Keratinocyte (primary cell): ENCODE measurements around the gene HOXD10. TPM values are rescaled to one million over a fixed set of nuclear protein-coding genes. Genes with fewer than 3 reads are reported as not detected.

Experiments
- DNase-seq: peaks from one replicate; pipeline ENCODE4 v3.0.0-alpha.2; 2011; ENCODE audit warnings: low read depth, missing footprints, low spot score
- FAIRE-seq: peaks from 2 replicates; lab custom pipeline; 2011; peaks lifted over from hg19 to GRCh38; lab: Jason Lieb, UNC
- H2AFZ ChIP-seq: 2 replicates; pipeline ENCODE4 v1.6.0; 2012; ENCODE audit warnings: low read length, control low read depth, inconsistent platforms; ENCODE audit not compliant: control insufficient read depth
- H3K27ac ChIP-seq: 2 replicates; pipeline ENCODE4 v1.5.1; 2011; ENCODE audit warnings: low read length; ENCODE audit not compliant: control insufficient read depth, insufficient read depth
- H3K27me3 ChIP-seq: 3 replicates; pipeline ENCODE4 v1.6.0; 2011; ENCODE audit warnings: low read length; ENCODE audit not compliant: control insufficient read depth, insufficient read depth; ENCODE audit errors: extremely low read depth
- H3K36me3 ChIP-seq, 2 experiments: 2 replicates in 1 of 2; 3 replicates in 1 of 2; pipeline ENCODE4 v1.5.1; 2011; ENCODE audit warnings: low read length in 2 of 2, mild to moderate bottlenecking in 1 of 2; ENCODE audit not compliant: control insufficient read depth in 2 of 2, insufficient read depth in 2 of 2; ENCODE audit errors: extremely low read depth in 1 of 2
- H3K4me1 ChIP-seq: 3 replicates; pipeline ENCODE4 v1.5.1; 2011; ENCODE audit warnings: low read length; ENCODE audit not compliant: control insufficient read depth, insufficient read depth; ENCODE audit errors: extremely low read depth
- H3K4me2 ChIP-seq: 3 replicates; pipeline ENCODE4 v1.6.0; 2011; ENCODE audit warnings: low read depth, low read length; ENCODE audit not compliant: control insufficient read depth, insufficient read depth; ENCODE audit errors: extremely low read depth
- H3K4me3 ChIP-seq, 3 experiments: fragments of 200-600 bp in 1 of 3; sonication (generic) in 1 of 3; 2 replicates in 2 of 3; 3 replicates in 1 of 3; pipeline ENCODE4 v1.5.1; 2011 to 2016; ENCODE audit warnings: low read length in 3 of 3, mild to moderate bottlenecking in 3 of 3, control low read depth in 2 of 3, inconsistent platforms in 1 of 3, low read depth in 1 of 3, mixed read lengths in 1 of 3, mixed run types in 1 of 3, moderate library complexity in 1 of 3; ENCODE audit not compliant: control insufficient read depth in 2 of 3, insufficient read depth in 2 of 3; ENCODE audit errors: extremely low read depth in 1 of 3
- H3K79me2 ChIP-seq: 2 replicates; pipeline ENCODE4 v1.6.0; 2012; ENCODE audit warnings: low read length; ENCODE audit not compliant: control insufficient read depth, insufficient read depth
- H3K9ac ChIP-seq: 3 replicates; pipeline ENCODE4 v1.6.0; 2011; ENCODE audit warnings: low read length; ENCODE audit not compliant: control insufficient read depth, insufficient read depth; ENCODE audit errors: extremely low read depth
- H3K9me1 ChIP-seq: 3 replicates; pipeline ENCODE4 v1.6.0; 2011; ENCODE audit warnings: low read length; ENCODE audit not compliant: control insufficient read depth, insufficient read depth; ENCODE audit errors: extremely low read depth
- H3K9me3 ChIP-seq: 2 replicates; pipeline ENCODE4 v1.5.1; 2012; ENCODE audit warnings: low read depth, low read length; ENCODE audit not compliant: control insufficient read depth
- H4K20me1 ChIP-seq: 3 replicates; pipeline ENCODE4 v1.6.0; 2011; ENCODE audit warnings: low read length; ENCODE audit not compliant: control insufficient read depth, insufficient read depth; ENCODE audit errors: extremely low read depth
- CTCF ChIP-seq, 3 experiments: IDR thresholded peaks in 1 of 3; conservative IDR thresholded peaks in 1 of 3; optimal IDR thresholded peaks in 1 of 3; 2 replicates in 2 of 3; 3 replicates in 1 of 3; pipeline versions ENCODE3 to v1.5.1; 2011; ENCODE audit warnings: low read length in 3 of 3, mild to moderate bottlenecking in 3 of 3, moderate library complexity in 2 of 3, control low read depth in 1 of 3, inconsistent platforms in 1 of 3; ENCODE audit not compliant: insufficient read depth in 2 of 3; ENCODE audit errors: extremely low read depth in 1 of 3
- EZH2 ChIP-seq: IDR thresholded peaks from one replicate; pipeline ENCODE4 v1.6.1; 2012; ENCODE audit warnings: inconsistent platforms, mild to moderate bottlenecking, low read length, moderate library complexity
- dilution Hi-C: fragments of 300-500 bp; cut with MboI; formaldehyde crosslinking; loops from one replicate; pipeline ENCODE4 v1.7.0; 2020; ENCODE audit warnings: low sequenced_read_pairs; ENCODE audit not compliant: extremely low pct_ligation_motif_present
- polyA plus RNA-seq, 5 experiments: library from polyadenylated mRNA; depleted of rRNA in 3 of 5; stranded (reverse) in 3 of 5; stranded (forward) in 1 of 5; unstranded in 1 of 5; fragments of >200 nt; gene quantifications; 1 replicate in 1 of 5; 2 replicates in 3 of 5; 3 replicates in 1 of 5; pipeline versions ENCODE4 v1.2.1 to v1.2.3, GENCODE V29; 2011 to 2012; ENCODE audit warnings: missing spikeins in 2 of 5, low read depth in 1 of 5, low replicate concordance in 1 of 5

Gene HOXD10
- polyA plus RNA-seq, 1 donor (not counting 4 experiments of a cell fraction or from before 2014, with no cell fraction given): not detected

- Histone ChIP-seq H3K27me3 (peaks cover 95% of the 10 kb centered on the region), H3K79me2 (no peaks in the 10 kb centered on the region), H3K4me2 (no peak overlapping the region), H3K9me3 (no peaks in the 10 kb centered on the region), H3K4me1 (no peaks in the 10 kb centered on the region), H2AFZ (no peak overlapping the region), H3K36me3 (no peaks in the 10 kb centered on the region), H3K4me3 (no peak overlapping the region), H3K9ac (no peak overlapping the region), H4K20me1 (no peaks in the 10 kb centered on the region), H3K9me1 (no peaks in the 10 kb centered on the region), H3K27ac (no peak overlapping the region)
- no peak for FAIRE-seq
- no peak for DNase-seq
- no peak for TF ChIP-seq CTCF (optimal IDR thresholded peaks at IDR 0.05 in 1 of 3, IDR thresholded peaks at IDR 0.05 in 1 of 3, conservative IDR thresholded peaks at IDR 0.05 in 1 of 3; ENCODE audit: extremely low read depth in 1 of 3, insufficient read depth in 2 of 3, low read length in 3 of 3)
- no peak for TF ChIP-seq EZH2
- dilution Hi-C loops: loop anchor here (25.0 kb wide), 1 partner anchor 480 kb away; no protein-coding TSS in a partner anchor
These were observed 41.1 kb downstream of the HOXD10 start for GRCh38 chr2:176157499-176158185.

GRCh38 chr2:176158186-176158591 is 41.6 kb downstream of the HOXD10 start:
- dilution Hi-C loops: loop anchor here (25.0 kb wide), 1 partner anchor 479 kb away; no protein-coding TSS in a partner anchor
- Histone ChIP-seq H3K4me2 (no peak overlapping the region), H3K9ac (no peak overlapping the region), H3K4me3 (no peak overlapping the region), H2AFZ (no peak overlapping the region), H3K9me1 (no peaks in the 10 kb centered on the region), H3K36me3 (no peaks in the 10 kb centered on the region), H3K9me3 (no peaks in the 10 kb centered on the region), H3K27ac (no peak overlapping the region), H4K20me1 (no peaks in the 10 kb centered on the region), H3K27me3 (peaks cover 95% of the 10 kb centered on the region), H3K79me2 (no peaks in the 10 kb centered on the region), H3K4me1 (no peaks in the 10 kb centered on the region)
- DNase-seq (no peak), FAIRE-seq (no peak)
- TF ChIP-seq CTCF (optimal IDR thresholded peaks at IDR 0.05 in 1 of 3, IDR thresholded peaks at IDR 0.05 in 1 of 3, conservative IDR thresholded peaks at IDR 0.05 in 1 of 3; ENCODE audit: extremely low read depth in 1 of 3, insufficient read depth in 2 of 3, low read length in 3 of 3) (no peak), EZH2 (peak; percentile 86)
